HG02970 (cell line): ENCODE data around the gene DAB1.

ENCODE experiments used
- ATAC-seq: cut with Tn5 transposase; IDR thresholded peaks from one replicate; pipeline ENCODE4 v1.9.1; 2021; ENCODE audit warnings: mild to moderate bottlenecking, moderate library complexity, moderate number of reproducible peaks; ENCODE audit not compliant: unreplicated experiment, low FRiP score

The DAB1 gene

GRCh38 chr1:57282411-57282810, 141.4 kb downstream of the DAB1 start:
- ATAC-seq: no peak

- ATAC-seq: no peak
Measured at GRCh38 chr1:57281324-57281723, 142.5 kb downstream of the DAB1 start.

GRCh38 chr1:57279909-57280666, 143.8 kb downstream of the DAB1 start:
- no peak for ATAC-seq

GRCh38 chr1:57278558-57278957, 145.3 kb downstream of the DAB1 start:
- ATAC-seq: no peak

- no peak for ATAC-seq
Measured at GRCh38 chr1:57277681-57278080, 146.2 kb downstream of the DAB1 start.

- ATAC-seq: no peak
Measured at GRCh38 chr1:57276918-57277317, 146.9 kb downstream of the DAB1 start.

GRCh38 chr1:57272601-57273000, 151.3 kb downstream of the DAB1 start:
- no peak for ATAC-seq

GRCh38 chr1:57272150-57272549, 151.7 kb downstream of the DAB1 start:
- ATAC-seq: no peak

GRCh38 chr1:57270927-57271698, 152.7 kb downstream of the DAB1 start:
- ATAC-seq: no peak

GRCh38 chr1:57269630-57270225, 154.1 kb downstream of the DAB1 start:
- no peak for ATAC-seq

- no peak for ATAC-seq
Measured at GRCh38 chr1:57265104-57265503, 158.8 kb downstream of the DAB1 start.

- no peak for ATAC-seq
Measured at GRCh38 chr1:57262472-57262871, 161.4 kb downstream of the DAB1 start.

- no peak for ATAC-seq
Measured at GRCh38 chr1:57258557-57259325, 165.1 kb downstream of the DAB1 start.

- ATAC-seq: no peak
Measured at GRCh38 chr1:57255945-57256344, 167.9 kb downstream of the DAB1 start.

- ATAC-seq: no peak
Measured at GRCh38 chr1:57254022-57254421, 169.8 kb downstream of the DAB1 start.

- no peak for ATAC-seq
Measured at GRCh38 chr1:57252597-57253294, 171.1 kb downstream of the DAB1 start.

GRCh38 chr1:57250021-57250420, 173.8 kb downstream of the DAB1 start:
- no peak for ATAC-seq

- no peak for ATAC-seq
Measured at GRCh38 chr1:57249511-57249910, 174.3 kb downstream of the DAB1 start.

GRCh38 chr1:57248830-57249229, 175.0 kb downstream of the DAB1 start:
- no peak for ATAC-seq

GRCh38 chr1:57238233-57238781, 185.6 kb downstream of the DAB1 start:
- ATAC-seq: no peak
